Skeletal muscle satellite cell (primary cell): ENCODE data around the gene PARL.

Source experiments
- H3K27me3 ChIP-seq: 2 replicates; pipeline ENCODE4 v1.7.0; 2013; ENCODE audit warnings: low read length; ENCODE audit not compliant: control insufficient read depth, insufficient read depth
- H3K36me3 ChIP-seq: 2 replicates; pipeline ENCODE4 v1.7.0; 2013; ENCODE audit warnings: mild to moderate bottlenecking, control low read depth, low read length; ENCODE audit not compliant: insufficient read depth
- H3K4me1 ChIP-seq: 2 replicates; pipeline ENCODE4 v1.7.0; 2013; ENCODE audit warnings: low read length; ENCODE audit not compliant: control insufficient read depth, insufficient read depth
- H3K4me2 ChIP-seq: 2 replicates; pipeline ENCODE4 v1.7.0; 2013; ENCODE audit warnings: mild to moderate bottlenecking, low read length
- H3K4me3 ChIP-seq: 2 replicates; pipeline ENCODE4 v1.7.0; 2013; ENCODE audit warnings: low read length
- H3K9ac ChIP-seq: 2 replicates; pipeline ENCODE4 v1.7.0; 2013; ENCODE audit warnings: mild to moderate bottlenecking, low read depth, low read length, moderate library complexity
- H3K9me3 ChIP-seq: replicated peaks from 2 replicates; pipeline ENCODE4 v1.7.0; 2013; ENCODE audit warnings: mild to moderate bottlenecking, control low read depth, low read length

The PARL gene

GRCh38 chr3:183917776-183918175 is 33.1 kb upstream of the PARL start:
- H3K9me3 ChIP-seq: no peaks in the 10 kb centered on the region
- H3K4me3 ChIP-seq: no peak overlapping the region
- H3K9ac ChIP-seq: no peak overlapping the region
- peaks cover 5% of the 10 kb centered on the region for H3K4me1 ChIP-seq
- no peaks in the 10 kb centered on the region for H3K27me3 ChIP-seq
- H3K4me2 ChIP-seq: no peak overlapping the region
- peaks cover 24% of the 10 kb centered on the region for H3K36me3 ChIP-seq

DNA sequence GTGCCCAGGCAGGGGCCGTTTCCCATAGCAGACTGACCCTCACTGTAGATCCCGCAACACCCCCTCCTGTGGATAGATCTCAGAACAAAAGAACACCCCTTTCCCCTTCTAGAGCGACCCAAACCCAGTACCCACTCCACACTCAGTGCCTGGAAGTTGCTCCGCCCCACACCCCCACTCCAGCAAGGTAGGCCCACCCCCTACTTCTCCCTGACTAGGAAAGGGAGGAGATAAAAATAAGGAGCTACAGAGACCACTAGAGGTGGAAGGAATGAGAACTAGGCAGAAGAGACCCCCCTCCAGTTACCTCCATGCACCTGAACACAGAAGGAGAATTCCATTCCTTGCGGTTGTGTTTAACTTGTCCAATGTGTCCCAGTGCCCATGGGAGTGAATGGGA is 30.2 kb upstream of the PARL start:
- no peak overlapping the region for H3K4me2 ChIP-seq
- H3K9ac ChIP-seq: no peak overlapping the region
- peaks cover 4% of the 10 kb centered on the region for H3K36me3 ChIP-seq
- peaks cover 5% of the 10 kb centered on the region for H3K4me1 ChIP-seq
- no peak overlapping the region for H3K4me3 ChIP-seq
- H3K9me3 ChIP-seq: no peaks in the 10 kb centered on the region
- peaks cover 8% of the 10 kb centered on the region for H3K27me3 ChIP-seq

DNA sequence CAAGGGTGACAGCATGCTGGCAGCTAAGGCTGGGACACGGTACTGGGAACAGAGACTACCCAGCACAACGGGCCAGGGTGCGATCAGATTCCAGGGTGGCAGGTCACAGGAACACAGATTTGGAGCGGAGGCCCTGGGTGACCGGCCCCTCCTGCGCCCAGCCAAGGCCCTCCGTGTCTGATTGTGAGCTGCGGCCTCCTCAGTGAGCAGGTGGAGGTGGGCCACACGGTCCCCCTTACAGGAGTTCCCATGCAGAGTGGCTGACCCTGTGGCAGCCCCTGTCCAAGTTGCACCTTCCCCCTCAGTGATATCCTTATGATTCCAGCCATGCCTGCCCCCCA is 28.9 kb upstream of the PARL start:
- Histone ChIP-seq H3K27me3 (peaks cover 14% of the 10 kb centered on the region), H3K9ac (no peak overlapping the region), H3K36me3 (no peaks in the 10 kb centered on the region), H3K4me2 (no peak overlapping the region), H3K9me3 (no peaks in the 10 kb centered on the region), H3K4me1 (peaks cover 5% of the 10 kb centered on the region), H3K4me3 (no peak overlapping the region)

GRCh38 chr3:183912895-183913579 is 28.4 kb upstream of the PARL start:
- peaks cover 5% of the 10 kb centered on the region for H3K4me1 ChIP-seq
- no peaks in the 10 kb centered on the region for H3K36me3 ChIP-seq
- no peak overlapping the region for H3K4me2 ChIP-seq
- H3K27me3 ChIP-seq: peaks cover 14% of the 10 kb centered on the region
- no peaks in the 10 kb centered on the region for H3K9me3 ChIP-seq
- H3K9ac ChIP-seq: no peak overlapping the region
- no peak overlapping the region for H3K4me3 ChIP-seq

- no peak overlapping the region for H3K4me3 ChIP-seq
- no peaks in the 10 kb centered on the region for H3K36me3 ChIP-seq
- H3K27me3 ChIP-seq: peaks cover 14% of the 10 kb centered on the region
- no peaks in the 10 kb centered on the region for H3K9me3 ChIP-seq
- H3K9ac ChIP-seq: no peak overlapping the region
- no peak overlapping the region for H3K4me2 ChIP-seq
- H3K4me1 ChIP-seq: peaks cover 5% of the 10 kb centered on the region
Measured at GRCh38 chr3:183911763-183912506, 27.3 kb upstream of the PARL start.

GRCh38 chr3:183911087-183911486 is 26.4 kb upstream of the PARL start:
- Histone ChIP-seq H3K27me3 (peaks cover 19% of the 10 kb centered on the region), H3K4me2 (no peak overlapping the region), H3K9ac (no peak overlapping the region), H3K36me3 (no peaks in the 10 kb centered on the region), H3K4me3 (no peak overlapping the region), H3K4me1 (peaks cover 5% of the 10 kb centered on the region), H3K9me3 (no peaks in the 10 kb centered on the region)

- Histone ChIP-seq H3K4me1 (no peaks in the 10 kb centered on the region), H3K4me3 (no peak overlapping the region), H3K9me3 (no peaks in the 10 kb centered on the region), H3K9ac (no peak overlapping the region), H3K36me3 (no peaks in the 10 kb centered on the region), H3K4me2 (no peak overlapping the region), H3K27me3 (peaks cover 25% of the 10 kb centered on the region)
Measured at GRCh38 chr3:183909030-183909600, 24.4 kb upstream of the PARL start.

DNA sequence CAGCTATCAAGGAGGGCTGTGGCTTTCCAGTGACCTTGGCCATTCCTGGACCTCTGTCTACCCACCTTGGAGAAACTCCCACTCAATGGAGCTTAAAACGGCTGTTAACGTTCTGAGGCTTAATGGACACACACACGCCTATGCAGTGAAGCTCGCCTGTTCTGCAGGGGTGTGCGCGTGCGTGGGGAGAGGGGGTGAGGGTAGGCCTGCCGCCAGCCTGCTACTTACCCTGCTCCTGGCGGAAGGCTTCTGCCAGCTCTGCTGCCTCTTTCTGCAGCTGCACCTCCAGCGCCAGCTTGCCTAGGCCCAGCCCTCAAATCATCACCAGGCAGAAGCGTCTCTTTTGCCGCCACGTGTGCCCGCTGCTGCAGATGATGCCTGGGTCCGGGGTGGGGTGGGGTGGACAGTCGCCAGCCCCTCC is 23.2 kb upstream of the PARL start:
- Histone ChIP-seq H3K27me3 (peaks cover 25% of the 10 kb centered on the region), H3K4me1 (no peaks in the 10 kb centered on the region), H3K4me3 (no peak overlapping the region), H3K9ac (no peak overlapping the region), H3K4me2 (no peak overlapping the region), H3K9me3 (no peaks in the 10 kb centered on the region), H3K36me3 (no peaks in the 10 kb centered on the region)

DNA sequence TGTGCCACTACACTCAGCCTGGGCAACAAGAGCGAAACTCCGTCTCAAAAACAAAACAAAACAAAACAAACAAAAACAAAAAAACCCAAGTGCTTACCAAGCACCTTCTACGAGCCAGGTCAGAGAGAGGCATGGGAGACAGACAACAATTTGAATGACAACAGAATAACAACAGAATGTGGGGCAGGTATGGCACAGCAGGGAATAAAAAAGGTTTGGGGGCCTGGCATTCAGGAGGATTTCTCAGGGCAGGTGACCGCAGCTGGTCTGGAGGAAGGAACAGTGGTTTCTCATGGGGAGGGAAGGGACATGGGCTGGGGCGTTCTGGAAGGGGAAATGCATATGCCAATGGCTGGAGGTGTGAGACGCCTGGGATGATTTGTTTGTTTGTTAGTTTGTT is 22.5 kb upstream of the PARL start:
- no peak overlapping the region for H3K4me2 ChIP-seq
- no peaks in the 10 kb centered on the region for H3K36me3 ChIP-seq
- H3K9me3 ChIP-seq: no peaks in the 10 kb centered on the region
- no peak overlapping the region for H3K9ac ChIP-seq
- peaks cover 25% of the 10 kb centered on the region for H3K27me3 ChIP-seq
- no peak overlapping the region for H3K4me3 ChIP-seq
- H3K4me1 ChIP-seq: no peaks in the 10 kb centered on the region

- Histone ChIP-seq H3K4me3 (no peak overlapping the region), H3K4me1 (no peaks in the 10 kb centered on the region), H3K27me3 (peaks cover 29% of the 10 kb centered on the region), H3K36me3 (no peaks in the 10 kb centered on the region), H3K4me2 (no peak overlapping the region), H3K9me3 (no peaks in the 10 kb centered on the region), H3K9ac (no peak overlapping the region)
Measured at GRCh38 chr3:183906234-183906921, 21.7 kb upstream of the PARL start.

- H3K27me3 ChIP-seq: peaks cover 29% of the 10 kb centered on the region
- H3K4me1 ChIP-seq: no peaks in the 10 kb centered on the region
- no peaks in the 10 kb centered on the region for H3K9me3 ChIP-seq
- H3K4me2 ChIP-seq: no peak overlapping the region
- H3K9ac ChIP-seq: no peak overlapping the region
- no peak overlapping the region for H3K4me3 ChIP-seq
- H3K36me3 ChIP-seq: no peaks in the 10 kb centered on the region
Measured at GRCh38 chr3:183904833-183905780, 20.4 kb upstream of the PARL start.
